HepG2 (cell line): ENCODE data around the gene PFN1. TPM values are rescaled to one million over a fixed set of nuclear protein-coding genes. Genes with fewer than 3 reads are reported as not detected.
A peak's percentile ranks its signal among the peaks of the same experiment; 100 is the strongest.

Experiments used
- BCL6 ChIP-seq: IDR thresholded peaks from 2 replicates; pipeline ENCODE4 v1.6.1; 2016; ENCODE audit warnings: missing genetic modification reagents, missing compliant biosample characterization
- CC2D1A ChIP-seq: sonication (generic); formaldehyde crosslinking; IDR thresholded peaks from 2 replicates; pipeline ENCODE4 v1.8.1; 2023; ENCODE audit warnings: mild to moderate bottlenecking, missing genetic modification reagents
- KLF13 ChIP-seq: sonication (generic); formaldehyde crosslinking; IDR thresholded peaks from 2 replicates; pipeline ENCODE4 v1.4.0; 2020; ENCODE audit warnings: mild to moderate bottlenecking, missing genetic modification reagents
- PHF21A ChIP-seq: sonication (generic); formaldehyde crosslinking; IDR thresholded peaks from 2 replicates; pipeline ENCODE4 v1.5.0; 2020; ENCODE audit warnings: mild to moderate bottlenecking, missing genetic modification reagents
- PHF8 ChIP-seq: sonication (generic); formaldehyde crosslinking; IDR thresholded peaks from 2 replicates; pipeline ENCODE4 v1.5.0; 2020; ENCODE audit warnings: missing genetic modification reagents
- POGZ ChIP-seq: sonication (generic); formaldehyde crosslinking; IDR thresholded peaks from 2 replicates; pipeline ENCODE4 v1.4.0; 2020; ENCODE audit warnings: mild to moderate bottlenecking, missing genetic modification reagents
- POLR2G ChIP-seq: fragments of 200-400 bp; formaldehyde crosslinking; IDR thresholded peaks from 2 replicates; pipeline ENCODE4 v1.6.1; 2018; ENCODE audit warnings: mild to moderate bottlenecking, low read depth, low read length, moderate library complexity
- RAD21 ChIP-seq: fragments of 450-650 bp; formaldehyde crosslinking; IDR thresholded peaks from 2 replicates; pipeline ENCODE4 v1.5.0; 2020; ENCODE audit warnings: mild to moderate bottlenecking
- SCMH1 ChIP-seq: sonication (generic); formaldehyde crosslinking; IDR thresholded peaks from 2 replicates; pipeline ENCODE4 v1.9.0; 2021; ENCODE audit warnings: missing genetic modification reagents, mild to moderate bottlenecking, borderline replicate concordance
- TAF15 ChIP-seq: fragments of 200-400 bp; formaldehyde crosslinking; IDR thresholded peaks from one replicate; pipeline ENCODE4 v1.6.1; 2018; ENCODE audit warnings: mild to moderate bottlenecking, low read depth, low read length; ENCODE audit not compliant: poor library complexity, severe bottlenecking
- TGIF2 ChIP-seq: IDR thresholded peaks from 2 replicates; pipeline ENCODE4 v1.6.1; 2016; ENCODE audit warnings: control low read depth, missing compliant biosample characterization
- ZMAT3 ChIP-seq: sonication (generic); formaldehyde crosslinking; conservative IDR thresholded peaks from 2 replicates; pipeline ENCODE4 v1.7.0; 2021; ENCODE audit warnings: missing genetic modification reagents
- ZNF12 ChIP-seq: sonication (generic); formaldehyde crosslinking; IDR thresholded peaks from 2 replicates; pipeline ENCODE4 v1.5.0; 2020; ENCODE audit warnings: missing genetic modification reagents
- ZNF644 ChIP-seq: IDR thresholded peaks from 2 replicates; pipeline ENCODE4 v1.6.1; 2016; ENCODE audit warnings: low read depth
- polyA plus RNA-seq, 8 experiments: library from polyadenylated mRNA; depleted of rRNA in 3 of 8; stranded (reverse) in 7 of 8; unstranded in 1 of 8; fragments of >200 nt; fragmentation: Illumina TruSeq in 4 of 8; extraction: Trizol in 4 of 8; gene quantifications; 2 replicates each; pipeline versions ENCODE4 v1.2.1 to v1.2.3, GENCODE V29; 2011 to 2016; ENCODE audit warnings: low read depth in 4 of 8, missing spikeins in 1 of 8, mixed read lengths in 1 of 8; ENCODE audit not compliant: insufficient read depth in 1 of 8
- total RNA-seq, 5 experiments: library from RNA; depleted of rRNA; stranded (reverse); fragments of >200 nt; fragmentation: Illumina TruSeq; extraction: Trizol; gene quantifications; 2 replicates each; pipeline ENCODE4 v1.2.3, GENCODE V29; 2016; ENCODE audit warnings: low read depth in 1 of 5
- TF ChIP-seq, protein P1 (sequence below): sonication (generic); formaldehyde crosslinking; IDR thresholded peaks from 2 replicates; pipeline ENCODE4 v1.4.0; 2020; ENCODE audit warnings: mild to moderate bottlenecking, missing genetic modification reagents
- TF ChIP-seq, protein P2 (sequence below): sonication (generic); formaldehyde crosslinking; IDR thresholded peaks from 2 replicates; pipeline ENCODE4 v1.9.0; 2022; ENCODE audit warnings: low read depth, missing genetic modification reagents
- TF ChIP-seq, protein P3 (sequence below): sonication (generic); formaldehyde crosslinking; IDR thresholded peaks from 2 replicates; pipeline ENCODE4 v1.4.0; 2020; ENCODE audit warnings: low read depth, mild to moderate bottlenecking, missing genetic modification reagents

PFN1 gene
- total and polyA plus RNA-seq, 2 of the 13 experiments (the other 11 are each of a cell fraction or from before 2014, with no cell fraction given), result 494 to 613 TPM

DNA sequence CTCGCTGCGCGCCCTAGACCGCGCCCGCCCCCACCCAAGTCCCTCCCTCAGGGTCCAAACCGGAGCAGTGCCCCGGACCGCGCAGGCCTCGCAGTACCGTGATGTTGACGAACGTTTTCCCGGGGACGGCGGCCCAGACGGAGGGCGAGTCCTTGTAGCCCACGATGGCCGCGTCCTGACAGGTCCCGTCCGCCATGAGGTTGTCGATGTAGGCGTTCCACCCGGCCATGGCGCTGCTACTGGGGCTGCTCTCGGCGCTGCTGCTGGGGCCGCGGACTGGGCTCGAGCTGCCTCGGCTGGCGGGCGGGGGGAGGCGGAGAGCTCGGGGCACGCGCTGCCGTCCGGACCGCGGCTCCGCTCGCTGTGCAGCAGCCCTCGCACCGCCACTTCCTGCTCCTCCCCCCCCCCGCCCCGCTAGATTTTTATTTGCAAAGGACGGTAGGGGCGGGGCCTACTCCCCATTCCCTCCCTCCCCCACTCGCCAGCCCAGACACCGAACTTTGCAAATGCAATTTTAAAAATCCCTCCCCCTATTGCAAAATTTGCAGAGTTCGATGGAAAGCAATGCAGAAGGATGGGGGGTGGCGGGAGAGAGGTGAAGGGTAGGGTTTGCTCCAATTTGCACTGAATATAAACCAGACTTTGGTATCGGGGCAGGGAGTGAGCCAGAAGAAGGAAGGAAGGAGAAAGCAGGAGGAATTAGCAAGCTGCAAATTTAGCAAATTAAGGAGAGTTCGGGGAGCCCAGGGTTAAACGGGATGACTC is at the start of gene PFN1 (continued):
- TF ChIP-seq, protein P1, sequence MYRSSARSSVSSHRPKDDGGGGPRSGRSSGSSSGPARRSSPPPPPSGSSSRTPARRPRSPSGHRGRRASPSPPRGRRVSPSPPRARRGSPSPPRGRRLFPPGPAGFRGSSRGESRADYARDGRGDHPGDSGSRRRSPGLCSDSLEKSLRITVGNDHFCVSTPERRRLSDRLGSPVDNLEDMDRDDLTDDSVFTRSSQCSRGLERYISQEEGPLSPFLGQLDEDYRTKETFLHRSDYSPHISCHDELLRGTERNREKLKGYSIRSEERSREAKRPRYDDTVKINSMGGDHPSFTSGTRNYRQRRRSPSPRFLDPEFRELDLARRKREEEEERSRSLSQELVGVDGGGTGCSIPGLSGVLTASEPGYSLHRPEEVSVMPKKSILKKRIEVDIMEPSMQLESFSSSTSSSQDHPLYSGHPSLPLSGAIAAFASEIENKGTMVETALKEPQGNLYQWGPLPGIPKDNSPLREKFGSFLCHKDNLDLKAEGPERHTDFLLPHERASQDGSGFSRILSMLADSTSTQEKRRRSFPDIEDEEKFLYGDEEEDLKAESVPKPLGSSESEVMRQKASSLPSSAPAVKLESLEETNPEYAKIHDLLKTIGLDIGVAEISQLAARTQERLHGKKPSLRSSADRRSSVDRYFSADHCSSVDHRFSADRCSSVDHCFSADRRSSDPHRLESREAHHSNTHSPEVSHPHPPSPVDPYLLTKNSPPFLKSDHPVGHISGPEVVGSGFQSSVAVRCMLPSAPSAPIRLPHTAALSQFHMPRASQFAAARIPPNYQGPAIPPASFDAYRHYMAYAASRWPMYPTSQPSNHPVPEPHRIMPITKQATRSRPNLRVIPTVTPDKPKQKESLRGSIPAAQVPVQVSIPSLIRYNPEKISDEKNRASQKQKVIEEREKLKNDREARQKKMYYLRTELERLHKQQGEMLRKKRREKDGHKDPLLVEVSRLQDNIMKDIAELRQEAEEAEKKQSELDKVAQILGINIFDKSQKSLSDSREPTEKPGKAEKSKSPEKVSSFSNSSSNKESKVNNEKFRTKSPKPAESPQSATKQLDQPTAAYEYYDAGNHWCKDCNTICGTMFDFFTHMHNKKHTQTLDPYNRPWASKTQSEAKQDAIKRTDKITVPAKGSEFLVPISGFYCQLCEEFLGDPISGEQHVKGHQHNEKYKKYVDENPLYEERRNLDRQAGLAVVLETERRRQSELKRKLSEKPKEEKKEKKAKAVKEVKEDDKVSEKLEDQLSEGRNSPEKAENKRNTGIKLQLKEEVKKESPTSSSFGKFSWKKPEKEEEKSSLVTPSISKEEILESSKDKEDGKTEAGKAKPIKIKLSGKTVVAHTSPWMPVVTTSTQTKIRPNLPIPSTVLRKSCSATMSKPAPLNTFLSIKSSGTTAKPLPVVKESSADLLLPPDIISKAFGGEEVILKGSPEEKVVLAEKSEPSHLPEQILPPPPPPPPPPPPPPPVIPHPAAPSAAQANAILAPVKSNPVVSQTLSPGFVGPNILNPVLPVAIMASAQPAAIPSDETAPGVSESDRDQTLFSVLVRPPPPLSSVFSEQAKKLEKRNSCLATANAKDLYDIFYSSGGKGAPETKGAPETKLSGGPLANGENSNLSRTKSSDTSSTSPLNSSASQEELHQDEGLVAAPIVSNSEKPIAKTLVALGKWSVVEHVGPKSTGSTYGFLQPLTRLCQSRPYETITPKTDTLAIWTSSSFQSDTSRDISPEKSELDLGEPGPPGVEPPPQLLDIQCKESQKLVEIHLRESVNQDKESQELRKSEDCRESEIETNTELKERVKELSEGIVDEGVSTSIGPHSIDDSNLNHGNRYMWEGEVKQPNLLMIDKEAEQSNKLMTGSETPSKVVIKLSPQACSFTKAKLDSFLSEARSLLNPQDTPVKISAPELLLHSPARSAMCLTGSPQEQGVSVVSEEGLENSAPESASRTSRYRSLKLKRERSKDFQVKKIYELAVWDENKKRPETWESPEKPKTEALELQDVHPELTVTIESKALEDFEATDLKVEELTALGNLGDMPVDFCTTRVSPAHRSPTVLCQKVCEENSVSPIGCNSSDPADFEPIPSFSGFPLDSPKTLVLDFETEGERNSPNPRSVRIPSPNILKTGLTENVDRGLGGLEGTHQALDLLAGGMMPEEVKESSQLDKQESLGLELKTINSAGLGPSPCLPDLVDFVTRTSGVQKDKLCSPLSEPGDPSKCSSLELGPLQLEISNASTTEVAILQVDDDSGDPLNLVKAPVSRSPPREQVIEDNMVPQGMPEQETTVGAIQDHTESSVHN (CRISPR knock-in tag), result no peak
- TF ChIP-seq POLR2G (peak; percentile 91), TAF15 (no peak), ZNF644 (CRISPR knock-in tag) (no peak), ZMAT3 (CRISPR knock-in tag) (no peak), POGZ (CRISPR knock-in tag) (0 out of 2 replicates have a peak, but pooled peaks have one; percentile 6), TGIF2 (CRISPR knock-in tag) (no peak), BCL6 (no peak), PHF21A (CRISPR knock-in tag) (no peak; the same call in 1 of the 2 replicates), CC2D1A (CRISPR knock-in tag) (no peak), KLF13 (no peak; the same call in 1 of the 2 replicates), RAD21 (CRISPR knock-in tag) (no peak), SCMH1 (CRISPR knock-in tag) (no peak), PHF8 (CRISPR knock-in tag) (peak; percentile 69), ZNF12 (CRISPR knock-in tag) (no peak)
- TF ChIP-seq, protein P2, sequence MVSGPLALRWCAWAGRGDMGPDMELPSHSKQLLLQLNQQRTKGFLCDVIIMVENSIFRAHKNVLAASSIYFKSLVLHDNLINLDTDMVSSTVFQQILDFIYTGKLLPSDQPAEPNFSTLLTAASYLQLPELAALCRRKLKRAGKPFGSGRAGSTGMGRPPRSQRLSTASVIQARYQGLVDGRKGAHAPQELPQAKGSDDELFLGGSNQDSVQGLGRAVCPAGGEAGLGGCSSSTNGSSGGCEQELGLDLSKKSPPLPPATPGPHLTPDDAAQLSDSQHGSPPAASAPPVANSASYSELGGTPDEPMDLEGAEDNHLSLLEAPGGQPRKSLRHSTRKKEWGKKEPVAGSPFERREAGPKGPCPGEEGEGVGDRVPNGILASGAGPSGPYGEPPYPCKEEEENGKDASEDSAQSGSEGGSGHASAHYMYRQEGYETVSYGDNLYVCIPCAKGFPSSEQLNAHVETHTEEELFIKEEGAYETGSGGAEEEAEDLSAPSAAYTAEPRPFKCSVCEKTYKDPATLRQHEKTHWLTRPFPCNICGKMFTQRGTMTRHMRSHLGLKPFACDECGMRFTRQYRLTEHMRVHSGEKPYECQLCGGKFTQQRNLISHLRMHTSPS (CRISPR knock-in tag), result no peak
- TF ChIP-seq, protein P3, sequence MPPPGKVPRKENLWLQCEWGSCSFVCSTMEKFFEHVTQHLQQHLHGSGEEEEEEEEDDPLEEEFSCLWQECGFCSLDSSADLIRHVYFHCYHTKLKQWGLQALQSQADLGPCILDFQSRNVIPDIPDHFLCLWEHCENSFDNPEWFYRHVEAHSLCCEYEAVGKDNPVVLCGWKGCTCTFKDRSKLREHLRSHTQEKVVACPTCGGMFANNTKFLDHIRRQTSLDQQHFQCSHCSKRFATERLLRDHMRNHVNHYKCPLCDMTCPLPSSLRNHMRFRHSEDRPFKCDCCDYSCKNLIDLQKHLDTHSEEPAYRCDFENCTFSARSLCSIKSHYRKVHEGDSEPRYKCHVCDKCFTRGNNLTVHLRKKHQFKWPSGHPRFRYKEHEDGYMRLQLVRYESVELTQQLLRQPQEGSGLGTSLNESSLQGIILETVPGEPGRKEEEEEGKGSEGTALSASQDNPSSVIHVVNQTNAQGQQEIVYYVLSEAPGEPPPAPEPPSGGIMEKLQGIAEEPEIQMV (CRISPR knock-in tag), result peak; percentile 42; the same call in 1 of the 2 replicates
